ENCODE results near the gene OPN3. TPM values are rescaled to one million over a fixed set of nuclear protein-coding genes. Genes with fewer than 3 reads are reported as not detected.

The OPN3 gene
- total and polyA plus RNA-seq, 2 donors (not counting 3 experiments of a cell fraction or from before 2014, with no cell fraction given), result 16.1 to 23.9 TPM

DNA sequence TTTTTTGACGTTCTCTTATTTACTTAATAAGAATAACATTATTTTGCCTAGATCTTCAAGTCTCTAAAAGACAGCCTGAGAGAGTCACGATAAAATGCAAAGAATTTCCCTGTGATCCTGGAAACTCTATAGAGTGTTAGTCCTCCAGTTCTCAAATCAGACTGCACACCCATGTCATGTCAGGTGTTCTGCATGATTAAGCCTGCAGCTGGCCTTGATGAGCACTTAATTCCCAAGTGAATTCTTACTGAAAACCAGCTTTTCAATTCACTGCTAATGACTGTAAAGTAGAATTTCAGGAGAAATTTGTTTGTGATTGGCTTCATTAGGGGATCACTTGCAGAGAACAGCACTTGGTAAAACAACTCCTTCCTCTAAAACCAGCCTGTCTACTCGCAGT, 41.9 kb downstream of the OPN3 start:
- DNase-seq (ENCODE audit: low read depth, low spot score) (no peak), FAIRE-seq (no peak)
- Histone ChIP-seq H4K20me1 (replicated peaks; ENCODE audit: control insufficient read depth, extremely low read depth, insufficient read depth, low read length) (no peaks in the 10 kb centered on the region), H3K9ac (replicated peaks; ENCODE audit: extremely low read depth, insufficient read depth, low read length) (no peak overlapping the region), H2AFZ (ENCODE audit: low read depth, low read length) (no peak overlapping the region), H3K36me3 (ENCODE audit: control insufficient read depth in 2 of 2, extremely low read depth in 1 of 2, insufficient read depth in 2 of 2, low read length in 2 of 2) (peaks cover 0 to 7% of the 10 kb centered on the region in 2 experiments), H3K27ac (ENCODE audit: insufficient read depth, low read depth, low read length) (no peak overlapping the region), H3K4me2 (ENCODE audit: insufficient read depth, low read length) (no peak overlapping the region), H3K9me3 (replicated peaks; ENCODE audit: control insufficient read depth, insufficient read depth, low read length) (no peaks in the 10 kb centered on the region), H3K4me1 (ENCODE audit: control insufficient read depth, extremely low read depth, insufficient read depth, low read length) (no peaks in the 10 kb centered on the region), H3K9me1 (replicated peaks; ENCODE audit: control insufficient read depth, extremely low read depth, insufficient read depth, low read length) (no peaks in the 10 kb centered on the region), H3K4me3 (replicated peaks in 1 of 3; ENCODE audit: insufficient read depth in 1 of 3, low read depth in 1 of 3, low read length in 3 of 3) (no peak overlapping the region), H3K27me3 (ENCODE audit: control insufficient read depth in 2 of 2, insufficient read depth in 2 of 2, low read length in 2 of 2) (no peaks in the 10 kb centered on the region), H3K79me2 (ENCODE audit: control insufficient read depth, insufficient read depth, low read length) (no peaks in the 10 kb centered on the region)
- BruUV-seq (replicated peaks), result no TSS peak
- dilution Hi-C loops (cut with MboI; ENCODE audit: extremely low pct_ligation_motif_present, low sequenced_read_pairs) (no loop called here), intact Hi-C loops (cut with micrococcal nuclease) (no loop called here)
- ChIA-PET CTCF (interaction anchor here (0.8 kb wide), 1 partner anchor 13 kb away, joined by 3 read pairs; no protein-coding TSS in a partner anchor), POLR2A (no interaction called here)
- TF ChIP-seq CTCF (IDR thresholded peaks at IDR 0.05; ENCODE audit: extremely low read depth in 1 of 2, insufficient read depth in 1 of 2, low read depth in 1 of 2, low read length in 2 of 2) (no peak), MYC (IDR thresholded peaks at IDR 0.05; ENCODE audit: low read depth, low read length) (no peak), POLR2A (IDR thresholded peaks at IDR 0.05; ENCODE audit: low read depth, low read length) (no peak), FOS (IDR thresholded peaks at IDR 0.05; ENCODE audit: borderline replicate concordance, insufficient read depth, low read length) (no peak), POLR2AphosphoS5 (IDR thresholded peaks at IDR 0.05; ENCODE audit: insufficient read depth, low read depth, low read length) (no peak), EZH2 (IDR thresholded peaks at IDR 0.05; ENCODE audit: borderline replicate concordance, low read depth, low read length, severe bottlenecking) (no peak), JUN (IDR thresholded peaks at IDR 0.05; ENCODE audit: borderline replicate concordance, insufficient read depth, insufficient read length, low read depth) (no peak), GATA2 (IDR thresholded peaks at IDR 0.05; ENCODE audit: insufficient read depth, insufficient read length, low read depth, low read length) (no peak)
- TF ChIP-seq, protein P1, sequence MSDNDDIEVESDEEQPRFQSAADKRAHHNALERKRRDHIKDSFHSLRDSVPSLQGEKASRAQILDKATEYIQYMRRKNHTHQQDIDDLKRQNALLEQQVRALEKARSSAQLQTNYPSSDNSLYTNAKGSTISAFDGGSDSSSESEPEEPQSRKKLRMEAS (IDR thresholded peaks at IDR 0.05; ENCODE audit: insufficient read depth, insufficient read length), result no peak
